ENCODE measurements around the gene KIAA1217.

- TF ChIP-seq CTCF (IDR thresholded peaks at IDR 0.05) (no peak), POLR2AphosphoS5 (IDR thresholded peaks at IDR 0.05; ENCODE audit: insufficient read depth in 1 of 2, low read depth in 1 of 2) (no peak)
Measured at GRCh38 chr10:24519950-24520349, 311.0 kb downstream of the KIAA1217 start.
